Activated naive CD8-positive, alpha-beta T cell treated with anti-CD3 and anti-CD28 coated beads for 36 hours (primary cell): ENCODE data around the gene EBI3. TPM values are rescaled to one million over a fixed set of nuclear protein-coding genes. Genes with fewer than 3 reads are reported as not detected.

Experiments used
- DNase-seq: peaks from one replicate; pipeline ENCODE4 v3.0.0; 2021
- H3K27ac Mint-ChIP-seq: one replicate; pipeline ENCODE4 v1.8.0; 2022; ENCODE audit warnings: mild to moderate bottlenecking, moderate library complexity, mixed read lengths
- H3K27me3 Mint-ChIP-seq: one replicate; pipeline ENCODE4 v1.8.0; 2022; ENCODE audit warnings: mild to moderate bottlenecking, mixed read lengths
- H3K36me3 Mint-ChIP-seq: one replicate; pipeline ENCODE4 v1.8.0; 2021; ENCODE audit warnings: mild to moderate bottlenecking, mixed read lengths
- H3K4me1 Mint-ChIP-seq: one replicate; pipeline ENCODE4 v1.8.0; 2021; ENCODE audit warnings: mixed read lengths
- H3K4me3 Mint-ChIP-seq: one replicate; pipeline ENCODE4 v1.8.0; 2022; ENCODE audit warnings: mild to moderate bottlenecking, moderate library complexity, mixed read lengths
- H3K9me3 Mint-ChIP-seq: one replicate; pipeline ENCODE4 v1.8.0; 2022; ENCODE audit warnings: mixed read lengths
- total RNA-seq, 2 experiments: library from RNA; stranded (reverse); gene quantifications; one replicate each; pipeline ENCODE4 v1.2.3, GENCODE V29; 2021

Gene EBI3
- total RNA-seq, 2 experiments from 2014 or later = 6.7 to 8.6 TPM

- no peak overlapping the region for H3K4me3 Mint-ChIP-seq
- H3K27me3 Mint-ChIP-seq = peaks cover 54% of the 10 kb centered on the region
- DNase-seq = no peak
- peaks cover 4% of the 10 kb centered on the region for H3K4me1 Mint-ChIP-seq
- H3K9me3 Mint-ChIP-seq = peaks cover 8% of the 10 kb centered on the region
- peaks cover 4% of the 10 kb centered on the region for H3K36me3 Mint-ChIP-seq
- H3K27ac Mint-ChIP-seq = no peak overlapping the region
Measured at GRCh38 chr19:4196587-4197148, 32.7 kb upstream of the EBI3 start.

GRCh38 chr19:4197228-4197624, 32.1 kb upstream of the EBI3 start:
- H3K9me3 Mint-ChIP-seq = peaks cover 8% of the 10 kb centered on the region
- no peak overlapping the region for H3K27ac Mint-ChIP-seq
- H3K27me3 Mint-ChIP-seq = peaks cover 54% of the 10 kb centered on the region
- peaks cover 4% of the 10 kb centered on the region for H3K4me1 Mint-ChIP-seq
- no peak overlapping the region for H3K4me3 Mint-ChIP-seq
- DNase-seq = no peak
- peaks cover 4% of the 10 kb centered on the region for H3K36me3 Mint-ChIP-seq

GRCh38 chr19:4197625-4198466, 31.5 kb upstream of the EBI3 start:
- DNase-seq = no peak
- H3K27ac Mint-ChIP-seq = no peak overlapping the region
- H3K36me3 Mint-ChIP-seq = peaks cover 4% of the 10 kb centered on the region
- H3K27me3 Mint-ChIP-seq = peaks cover 54% of the 10 kb centered on the region
- H3K4me3 Mint-ChIP-seq = no peak overlapping the region
- peaks cover 8% of the 10 kb centered on the region for H3K9me3 Mint-ChIP-seq
- H3K4me1 Mint-ChIP-seq = peaks cover 4% of the 10 kb centered on the region

- Mint-ChIP-seq H3K27me3 (peaks cover 52% of the 10 kb centered on the region), H3K4me3 (no peak overlapping the region), H3K4me1 (peaks cover 4% of the 10 kb centered on the region), H3K36me3 (peaks cover 4% of the 10 kb centered on the region), H3K9me3 (peaks cover 8% of the 10 kb centered on the region), H3K27ac (no peak overlapping the region)
- no peak for DNase-seq
Measured at GRCh38 chr19:4198467-4199126, 30.7 kb upstream of the EBI3 start.

- Mint-ChIP-seq H3K36me3 (peaks cover 4% of the 10 kb centered on the region), H3K9me3 (peaks cover 8% of the 10 kb centered on the region), H3K27ac (no peak overlapping the region), H3K4me1 (peaks cover 10% of the 10 kb centered on the region), H3K4me3 (no peak overlapping the region), H3K27me3 (peaks cover 46% of the 10 kb centered on the region)
- no peak for DNase-seq
Measured at GRCh38 chr19:4199699-4200293, 29.5 kb upstream of the EBI3 start.

GRCh38 chr19:4200940-4201542, 28.3 kb upstream of the EBI3 start:
- Mint-ChIP-seq H3K9me3 (peaks cover 8% of the 10 kb centered on the region), H3K27me3 (peaks cover 35% of the 10 kb centered on the region), H3K27ac (no peak overlapping the region), H3K36me3 (peaks cover 4% of the 10 kb centered on the region), H3K4me3 (no peak overlapping the region), H3K4me1 (peaks cover 10% of the 10 kb centered on the region)
- DNase-seq = no peak

GRCh38 chr19:4201798-4202197, 27.5 kb upstream of the EBI3 start:
- H3K4me3 Mint-ChIP-seq = no peak overlapping the region
- no peak overlapping the region for H3K27ac Mint-ChIP-seq
- peaks cover 4% of the 10 kb centered on the region for H3K36me3 Mint-ChIP-seq
- H3K4me1 Mint-ChIP-seq = peaks cover 10% of the 10 kb centered on the region
- peaks cover 27% of the 10 kb centered on the region for H3K27me3 Mint-ChIP-seq
- no peak for DNase-seq
- H3K9me3 Mint-ChIP-seq = peaks cover 8% of the 10 kb centered on the region

GRCh38 chr19:4206818-4207484, 22.4 kb upstream of the EBI3 start:
- no peak for DNase-seq
- Mint-ChIP-seq H3K27ac (no peak overlapping the region), H3K27me3 (peaks cover 16% of the 10 kb centered on the region), H3K9me3 (no peaks in the 10 kb centered on the region), H3K4me1 (peaks cover 6% of the 10 kb centered on the region), H3K4me3 (no peak overlapping the region), H3K36me3 (no peaks in the 10 kb centered on the region)

- Mint-ChIP-seq H3K27me3 (peaks cover 12% of the 10 kb centered on the region), H3K36me3 (no peaks in the 10 kb centered on the region), H3K4me3 (no peak overlapping the region), H3K27ac (no peak overlapping the region), H3K4me1 (peaks cover 6% of the 10 kb centered on the region), H3K9me3 (no peaks in the 10 kb centered on the region)
- no peak for DNase-seq
Measured at GRCh38 chr19:4208385-4209094, 20.8 kb upstream of the EBI3 start.

- H3K27ac Mint-ChIP-seq = no peak overlapping the region
- H3K36me3 Mint-ChIP-seq = no peaks in the 10 kb centered on the region
- H3K4me3 Mint-ChIP-seq = no peak overlapping the region
- DNase-seq = no peak
- H3K4me1 Mint-ChIP-seq = no peaks in the 10 kb centered on the region
- no peaks in the 10 kb centered on the region for H3K9me3 Mint-ChIP-seq
- peaks cover 9% of the 10 kb centered on the region for H3K27me3 Mint-ChIP-seq
Measured at GRCh38 chr19:4210166-4210731, 19.1 kb upstream of the EBI3 start.

- H3K27ac Mint-ChIP-seq = no peak overlapping the region
- H3K36me3 Mint-ChIP-seq = no peaks in the 10 kb centered on the region
- no peak for DNase-seq
- no peaks in the 10 kb centered on the region for H3K4me1 Mint-ChIP-seq
- peaks cover 6% of the 10 kb centered on the region for H3K27me3 Mint-ChIP-seq
- H3K9me3 Mint-ChIP-seq = peaks cover 7% of the 10 kb centered on the region
- H3K4me3 Mint-ChIP-seq = no peak overlapping the region
Measured at GRCh38 chr19:4213116-4213515, 16.2 kb upstream of the EBI3 start.

GRCh38 chr19:4215807-4216206, 13.5 kb upstream of the EBI3 start:
- no peak overlapping the region for H3K27ac Mint-ChIP-seq
- DNase-seq = no peak
- no peak overlapping the region for H3K4me3 Mint-ChIP-seq
- no peaks in the 10 kb centered on the region for H3K4me1 Mint-ChIP-seq
- H3K36me3 Mint-ChIP-seq = no peaks in the 10 kb centered on the region
- H3K9me3 Mint-ChIP-seq = peaks cover 7% of the 10 kb centered on the region
- H3K27me3 Mint-ChIP-seq = no peaks in the 10 kb centered on the region

- Mint-ChIP-seq H3K4me1 (no peaks in the 10 kb centered on the region), H3K4me3 (no peak overlapping the region), H3K27me3 (no peaks in the 10 kb centered on the region), H3K36me3 (no peaks in the 10 kb centered on the region), H3K9me3 (peaks cover 7% of the 10 kb centered on the region), H3K27ac (no peak overlapping the region)
- no peak for DNase-seq
Measured at GRCh38 chr19:4216846-4217245, 12.5 kb upstream of the EBI3 start.
